ENCODE measurements around the gene IPP.

The IPP gene

DNA sequence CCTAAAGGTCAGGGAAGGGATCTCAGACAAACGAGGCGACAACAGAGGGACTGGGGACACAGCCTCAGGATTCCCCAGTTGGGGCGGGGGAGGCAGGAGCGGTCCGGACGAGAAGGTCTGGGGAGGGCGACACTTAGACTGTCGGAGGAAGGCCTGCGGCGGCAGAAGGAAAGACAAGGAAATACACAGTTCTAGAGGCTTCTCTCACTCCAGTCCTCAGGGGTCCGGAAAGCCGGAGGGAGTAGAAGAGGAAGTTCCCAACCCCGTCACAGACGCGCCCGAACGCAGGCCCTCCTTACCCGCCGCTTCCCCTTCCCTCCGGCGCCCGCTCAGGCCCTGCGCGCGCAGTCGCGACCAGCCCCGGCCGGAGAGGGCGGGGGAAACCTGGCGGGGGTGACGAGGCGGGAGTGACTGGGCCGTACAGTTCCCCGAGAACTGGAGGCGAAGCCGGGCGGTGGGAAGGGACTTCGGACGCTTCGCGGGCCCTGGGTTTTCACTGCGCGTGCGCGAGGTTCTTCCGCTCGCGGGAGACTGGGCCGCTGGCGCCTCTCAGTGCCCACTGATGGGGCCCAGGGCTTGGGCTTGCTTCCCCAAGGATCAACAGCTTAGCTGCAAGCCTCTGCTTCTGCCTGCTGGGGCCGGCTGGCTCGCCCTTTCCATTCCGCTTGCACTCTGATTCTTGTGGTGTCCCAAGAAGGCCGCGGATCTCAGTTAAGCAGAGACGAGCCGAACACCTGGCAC, at the start of gene IPP:
TSS of gene IPP (minus strand) at position 356 of the 741 bp plus-strand sequence. CDS start 4,242 bp downstream, outside the sequence.
- Mint-ChIP-seq H3K4me3 (peak within 1 kb of the TSS; percentile 100), H3K36me3 (peaks cover 1% of the 10 kb centered on the region), H3K4me1 (peaks cover 8% of the 10 kb centered on the region), H3K9me3 (peaks cover 1% of the 10 kb centered on the region), H3K27me3 (no peaks in the 10 kb centered on the region), H3K27ac (peak within 1 kb of the TSS; percentile 100)
- ATAC-seq (ENCODE audit: low read depth) (peak; percentile 90), DNase-seq (ENCODE audit: low spot score in 2 of 2) (peak; percentile 91)

DNA sequence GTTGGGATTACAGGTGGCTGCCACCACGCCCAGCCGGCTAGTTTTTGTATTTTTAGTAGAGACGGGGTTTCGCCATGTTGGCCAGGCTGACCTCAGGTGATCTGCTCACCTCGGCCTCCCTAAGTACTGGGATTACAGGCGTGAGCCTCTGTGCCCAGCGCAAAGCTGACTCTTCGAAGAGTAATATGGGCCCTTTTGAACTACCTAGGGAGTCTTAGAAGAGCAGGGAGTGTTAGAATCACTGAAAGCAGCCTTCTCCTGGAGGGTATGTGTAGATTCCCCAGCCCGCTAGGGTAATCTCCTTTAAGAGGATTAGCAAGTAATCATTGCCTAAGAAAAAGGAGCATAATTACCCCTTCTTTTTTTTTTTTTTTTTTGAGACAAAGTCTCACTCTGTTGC, 46.5 kb upstream of the IPP start:
- peaks cover 11% of the 10 kb centered on the region for H3K27me3 Mint-ChIP-seq
- no peak overlapping the region for H3K27ac Mint-ChIP-seq
- ATAC-seq (ENCODE audit: low read depth) (no peak), DNase-seq (ENCODE audit: low spot score in 2 of 2) (no peak)
- H3K36me3 Mint-ChIP-seq = no peaks in the 10 kb centered on the region
- H3K4me3 Mint-ChIP-seq = no peak overlapping the region
- peaks cover 2% of the 10 kb centered on the region for H3K4me1 Mint-ChIP-seq
- H3K9me3 Mint-ChIP-seq = no peaks in the 10 kb centered on the region

DNA sequence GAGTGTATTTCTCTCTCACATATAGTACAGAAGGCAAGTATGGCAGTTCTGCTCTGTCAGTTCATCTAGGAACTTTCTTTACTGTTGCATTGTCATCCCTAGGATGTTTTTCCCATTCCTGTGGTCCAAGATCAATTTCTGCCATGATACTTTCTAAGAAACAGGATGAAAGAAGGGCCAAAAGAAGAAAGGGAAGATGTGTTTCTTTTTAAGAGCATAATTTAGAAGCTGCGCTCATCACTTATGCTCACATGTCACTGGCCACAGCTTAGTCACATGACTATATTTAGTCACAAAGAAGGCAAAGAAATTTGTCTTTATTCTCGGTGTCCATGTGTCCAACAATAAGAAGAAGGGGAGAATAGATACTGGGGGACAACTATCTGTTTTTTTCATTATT, 45.9 kb upstream of the IPP start:
- Mint-ChIP-seq H3K9me3 (no peaks in the 10 kb centered on the region), H3K27me3 (peaks cover 11% of the 10 kb centered on the region), H3K27ac (no peak overlapping the region), H3K36me3 (no peaks in the 10 kb centered on the region), H3K4me3 (no peak overlapping the region), H3K4me1 (peaks cover 2% of the 10 kb centered on the region)
- ATAC-seq (ENCODE audit: low read depth) (no peak), DNase-seq (ENCODE audit: low spot score in 2 of 2) (no peak)

DNA sequence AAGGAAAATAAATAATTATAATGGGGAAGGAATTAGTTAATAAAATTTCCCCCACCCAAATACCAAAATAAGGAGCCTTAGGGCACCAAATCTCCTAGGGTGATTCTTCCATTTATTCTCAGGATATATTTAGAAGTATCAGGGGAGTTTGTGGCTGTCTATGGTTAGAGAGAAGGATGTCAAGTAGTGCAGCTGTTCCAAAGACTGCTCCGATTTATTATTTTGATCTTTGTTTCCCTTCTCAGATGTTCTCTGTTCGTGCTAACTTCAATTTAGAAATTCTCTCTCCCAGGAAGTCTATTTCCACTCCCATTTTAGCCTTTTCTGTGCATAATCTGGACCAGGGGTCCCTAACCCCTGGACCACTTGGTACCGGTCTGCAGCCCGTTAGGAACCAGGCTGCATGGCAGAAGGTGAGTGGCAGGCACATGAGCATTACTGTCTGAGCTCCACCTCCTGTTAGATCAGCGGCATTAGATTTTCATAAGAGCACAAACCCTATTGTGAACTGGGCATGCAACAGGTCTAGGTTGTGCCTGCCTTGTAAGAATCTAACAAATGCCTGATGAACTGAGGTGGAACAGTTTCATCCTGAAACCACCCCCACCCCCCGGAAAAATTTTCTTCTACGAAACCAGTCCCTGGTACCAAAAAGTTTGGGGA, 43.6 kb upstream of the IPP start:
- no peak for DNase-seq (ENCODE audit: low spot score in 2 of 2)
- H3K4me1 Mint-ChIP-seq = peaks cover 2% of the 10 kb centered on the region
- no peak overlapping the region for H3K27ac Mint-ChIP-seq
- peak; percentile 29 for ATAC-seq (ENCODE audit: low read depth)
- H3K4me3 Mint-ChIP-seq = peak overlapping the region; percentile 45
- H3K9me3 Mint-ChIP-seq = no peaks in the 10 kb centered on the region
- no peaks in the 10 kb centered on the region for H3K36me3 Mint-ChIP-seq
- peaks cover 11% of the 10 kb centered on the region for H3K27me3 Mint-ChIP-seq

DNA sequence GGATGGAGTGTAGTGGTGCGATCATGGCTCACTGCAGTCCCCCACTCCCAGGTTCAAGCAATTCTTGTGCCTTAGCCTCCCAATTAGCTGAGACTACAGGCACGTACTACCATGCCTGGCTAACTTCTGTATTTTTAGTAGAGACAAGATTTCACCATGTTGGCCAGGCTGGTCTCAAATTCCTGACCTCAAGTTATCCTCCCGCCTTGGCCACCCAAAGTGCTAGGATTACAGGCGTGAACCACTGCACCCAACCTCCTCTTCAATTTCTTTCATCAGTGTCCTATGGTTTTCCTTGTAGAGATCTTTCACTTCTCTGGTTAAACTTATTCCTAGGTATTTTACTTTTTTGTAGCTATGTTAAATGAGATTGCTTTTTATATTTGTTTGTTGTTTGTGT, 42.3 kb upstream of the IPP start:
- Mint-ChIP-seq H3K36me3 (no peaks in the 10 kb centered on the region), H3K4me3 (no peak overlapping the region), H3K27ac (no peak overlapping the region), H3K9me3 (no peaks in the 10 kb centered on the region), H3K4me1 (peaks cover 6% of the 10 kb centered on the region), H3K27me3 (peaks cover 6% of the 10 kb centered on the region)
- DNase-seq (ENCODE audit: low spot score in 2 of 2) = no peak
- ATAC-seq (ENCODE audit: low read depth) = no peak

- no peak overlapping the region for H3K27ac Mint-ChIP-seq
- no peaks in the 10 kb centered on the region for H3K36me3 Mint-ChIP-seq
- peaks cover 9% of the 10 kb centered on the region for H3K4me1 Mint-ChIP-seq
- no peaks in the 10 kb centered on the region for H3K9me3 Mint-ChIP-seq
- no peak for DNase-seq (ENCODE audit: low spot score in 2 of 2)
- no peak overlapping the region for H3K4me3 Mint-ChIP-seq
- H3K27me3 Mint-ChIP-seq = peaks cover 5% of the 10 kb centered on the region
- ATAC-seq (ENCODE audit: low read depth) = no peak
Measured at GRCh38 chr1:45789601-45790000, 39.1 kb upstream of the IPP start.

GRCh38 chr1:45787905-45788304, 37.5 kb upstream of the IPP start:
- Mint-ChIP-seq H3K27ac (no peak overlapping the region), H3K36me3 (no peaks in the 10 kb centered on the region), H3K27me3 (peaks cover 3% of the 10 kb centered on the region), H3K4me1 (peaks cover 7% of the 10 kb centered on the region), H3K4me3 (no peak overlapping the region), H3K9me3 (no peaks in the 10 kb centered on the region)
- peak; percentile 53 for ATAC-seq (ENCODE audit: low read depth)
- DNase-seq (ENCODE audit: low spot score in 2 of 2) = no peak

DNA sequence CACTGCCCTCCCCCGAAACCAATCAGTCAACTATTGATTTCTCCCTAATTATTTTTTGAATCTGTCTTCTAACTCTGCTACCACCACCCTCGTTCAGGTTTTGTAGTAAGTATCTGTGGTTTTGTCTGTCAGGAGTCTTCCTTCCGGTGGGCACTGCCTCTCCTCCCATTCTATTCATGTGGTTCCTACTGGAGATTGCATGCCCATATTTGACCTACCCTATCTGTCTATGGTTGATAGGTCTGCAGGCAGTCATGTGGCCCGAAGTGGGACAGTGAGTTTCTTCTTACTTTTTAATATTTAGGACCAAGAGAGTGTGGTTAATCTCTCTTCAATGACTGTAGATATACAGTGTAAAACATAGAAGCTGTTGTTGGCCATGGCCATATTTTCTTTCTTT, 35.1 kb upstream of the IPP start:
- DNase-seq (ENCODE audit: low spot score in 2 of 2) (no peak), ATAC-seq (ENCODE audit: low read depth) (no peak)
- Mint-ChIP-seq H3K9me3 (no peaks in the 10 kb centered on the region), H3K4me3 (no peak overlapping the region), H3K4me1 (peaks cover 7% of the 10 kb centered on the region), H3K27me3 (peaks cover 1% of the 10 kb centered on the region), H3K36me3 (no peaks in the 10 kb centered on the region), H3K27ac (no peak overlapping the region)

DNA sequence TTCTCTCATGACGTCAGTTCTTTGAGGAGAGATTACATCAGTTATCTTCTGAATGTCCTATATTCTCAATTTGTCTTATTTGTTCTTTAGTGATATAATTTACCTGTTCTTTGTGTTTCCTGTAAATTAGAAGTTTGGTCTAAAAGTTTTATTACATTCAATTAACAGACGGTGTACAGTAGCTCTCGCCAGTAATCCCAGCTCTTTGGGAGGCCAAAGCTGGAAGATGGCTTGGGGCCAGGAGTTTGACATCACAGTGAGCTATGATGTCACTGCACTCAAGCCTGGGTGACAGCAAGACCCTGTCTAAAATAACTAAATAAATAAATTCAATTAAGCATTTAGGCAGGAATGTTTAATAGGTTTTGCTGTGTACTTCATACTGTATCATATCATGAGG, 25.3 kb upstream of the IPP start:
- ATAC-seq (ENCODE audit: low read depth) = no peak
- Mint-ChIP-seq H3K4me3 (no peak overlapping the region), H3K27ac (no peak overlapping the region), H3K36me3 (no peaks in the 10 kb centered on the region), H3K4me1 (no peaks in the 10 kb centered on the region), H3K9me3 (no peaks in the 10 kb centered on the region), H3K27me3 (no peaks in the 10 kb centered on the region)
- no peak for DNase-seq (ENCODE audit: low spot score in 2 of 2)

- no peak for DNase-seq (ENCODE audit: low spot score in 2 of 2)
- H3K4me1 Mint-ChIP-seq = no peaks in the 10 kb centered on the region
- H3K27me3 Mint-ChIP-seq = no peaks in the 10 kb centered on the region
- ATAC-seq (ENCODE audit: low read depth) = no peak
- H3K27ac Mint-ChIP-seq = no peak overlapping the region
- no peaks in the 10 kb centered on the region for H3K36me3 Mint-ChIP-seq
- H3K4me3 Mint-ChIP-seq = no peak overlapping the region
- H3K9me3 Mint-ChIP-seq = no peaks in the 10 kb centered on the region
Measured at GRCh38 chr1:45772971-45773370, 22.5 kb upstream of the IPP start.

- peaks cover 1% of the 10 kb centered on the region for H3K27me3 Mint-ChIP-seq
- no peaks in the 10 kb centered on the region for H3K9me3 Mint-ChIP-seq
- H3K27ac Mint-ChIP-seq = no peak overlapping the region
- no peaks in the 10 kb centered on the region for H3K4me1 Mint-ChIP-seq
- H3K4me3 Mint-ChIP-seq = no peak overlapping the region
- DNase-seq (ENCODE audit: low spot score in 2 of 2) (no peak), ATAC-seq (ENCODE audit: low read depth) (no peak)
- H3K36me3 Mint-ChIP-seq = no peaks in the 10 kb centered on the region
Measured at GRCh38 chr1:45769261-45769932, 18.9 kb upstream of the IPP start.

GRCh38 chr1:45767035-45767434, 16.6 kb upstream of the IPP start:
- no peak overlapping the region for H3K4me3 Mint-ChIP-seq
- no peaks in the 10 kb centered on the region for H3K36me3 Mint-ChIP-seq
- peaks cover 1% of the 10 kb centered on the region for H3K27me3 Mint-ChIP-seq
- H3K27ac Mint-ChIP-seq = no peak overlapping the region
- no peak for ATAC-seq (ENCODE audit: low read depth)
- H3K9me3 Mint-ChIP-seq = no peaks in the 10 kb centered on the region
- H3K4me1 Mint-ChIP-seq = no peaks in the 10 kb centered on the region
- DNase-seq (ENCODE audit: low spot score in 2 of 2) = no peak

- DNase-seq (ENCODE audit: low spot score in 2 of 2) (no peak), ATAC-seq (ENCODE audit: low read depth) (no peak)
- Mint-ChIP-seq H3K9me3 (no peaks in the 10 kb centered on the region), H3K27me3 (peaks cover 1% of the 10 kb centered on the region), H3K27ac (no peak overlapping the region), H3K36me3 (no peaks in the 10 kb centered on the region), H3K4me3 (no peak overlapping the region), H3K4me1 (no peaks in the 10 kb centered on the region)
Measured at GRCh38 chr1:45765999-45766792, 15.7 kb upstream of the IPP start.

- Mint-ChIP-seq H3K4me3 (no peak overlapping the region), H3K27ac (no peak overlapping the region), H3K36me3 (no peaks in the 10 kb centered on the region), H3K4me1 (no peaks in the 10 kb centered on the region), H3K9me3 (no peaks in the 10 kb centered on the region), H3K27me3 (peaks cover 1% of the 10 kb centered on the region)
- no peak for ATAC-seq (ENCODE audit: low read depth)
- no peak for DNase-seq (ENCODE audit: low spot score in 2 of 2)
Measured at GRCh38 chr1:45762291-45762690, 11.8 kb upstream of the IPP start.
